CD14-positive monocyte (primary cell): ENCODE data around the gene ARMC9. TPM values are rescaled to one million over a fixed set of nuclear protein-coding genes. Genes with fewer than 3 reads are reported as not detected.

Experiments
- DNase-seq, 3 donors: peaks; one replicate each; pipeline ENCODE4 v3.0.0-alpha.2; 2011 to 2022
- H2AFZ ChIP-seq: 2 replicates; pipeline ENCODE4 v1.6.0; 2012; ENCODE audit warnings: mild to moderate bottlenecking, low read depth, low read length, inconsistent platforms; ENCODE audit not compliant: insufficient read depth, poor library complexity, severe bottlenecking
- H3K27ac ChIP-seq, 2 donors: 1 replicate in 1 of 2; 2 replicates in 1 of 2; pipeline ENCODE4 v1.5.1; 2012 to 2013; ENCODE audit warnings: low read length in 2 of 2, control low read depth in 1 of 2, inconsistent platforms in 1 of 2, low read depth in 1 of 2, mild to moderate bottlenecking in 1 of 2
- H3K27me3 ChIP-seq, 2 donors: one replicate each; pipeline versions ENCODE4 v1.6.0 to v1.6.1; 2011 to 2013; ENCODE audit warnings: low read length in 2 of 2; ENCODE audit not compliant: control insufficient read depth in 2 of 2, insufficient read depth in 2 of 2
- H3K36me3 ChIP-seq, 2 donors: replicated peaks in 1 of 2; 1 replicate in 1 of 2; 2 replicates in 1 of 2; pipeline versions ENCODE4 v1.5.1 to v1.6.1; 2012 to 2013; ENCODE audit warnings: low read length in 2 of 2, control low read depth in 1 of 2, inconsistent platforms in 1 of 2, mild to moderate bottlenecking in 1 of 2; ENCODE audit not compliant: insufficient read depth in 2 of 2, control insufficient read depth in 1 of 2
- H3K4me1 ChIP-seq, 2 donors: 1 replicate in 1 of 2; 2 replicates in 1 of 2; pipeline versions ENCODE4 v1.5.1 to v1.6.1; 2012 to 2013; ENCODE audit warnings: low read length in 2 of 2, control low read depth in 1 of 2, inconsistent platforms in 1 of 2, mild to moderate bottlenecking in 1 of 2, moderate library complexity in 1 of 2; ENCODE audit not compliant: insufficient read depth in 2 of 2, control insufficient read depth in 1 of 2
- H3K4me2 ChIP-seq: replicated peaks from 2 replicates; pipeline ENCODE3; 2012; ENCODE audit warnings: low read length, moderate library complexity, mild to moderate bottlenecking; ENCODE audit not compliant: poor library complexity, severe bottlenecking; ENCODE audit errors: extremely low read depth
- H3K4me3 ChIP-seq, 3 experiments: fragments of 200-600 bp in 1 of 3; sonication (generic) in 1 of 3; replicated peaks in 1 of 3; 1 replicate in 2 of 3; 2 replicates in 1 of 3; pipeline ENCODE4 v1.5.1; 2011 to 2013; ENCODE audit warnings: low read length in 3 of 3, mild to moderate bottlenecking in 3 of 3, control low read depth in 2 of 3, low read depth in 2 of 3, inconsistent platforms in 1 of 3, moderate library complexity in 1 of 3
- H3K79me2 ChIP-seq: 2 replicates; pipeline ENCODE4 v1.6.0; 2012; ENCODE audit warnings: mild to moderate bottlenecking, control low read depth, inconsistent platforms, low read length, moderate library complexity; ENCODE audit not compliant: insufficient read depth
- H3K9ac ChIP-seq: 2 replicates; pipeline ENCODE4 v1.6.0; 2017; ENCODE audit warnings: low read length, mild to moderate bottlenecking; ENCODE audit not compliant: insufficient read depth, poor library complexity, severe bottlenecking
- H3K9me3 ChIP-seq, 2 donors: replicated peaks in 1 of 2; 1 replicate in 1 of 2; 2 replicates in 1 of 2; pipeline versions ENCODE4 v1.5.1 to v1.6.1; 2012 to 2013; ENCODE audit warnings: low read length in 2 of 2, control low read depth in 1 of 2; ENCODE audit not compliant: control insufficient read depth in 1 of 2, insufficient read depth in 1 of 2
- H4K20me1 ChIP-seq: 2 replicates; pipeline ENCODE4 v1.6.0; 2012; ENCODE audit warnings: mild to moderate bottlenecking, low read length, control low read depth, moderate library complexity; ENCODE audit not compliant: insufficient read depth
- H3K27ac Mint-ChIP-seq, 7 donors: one replicate each; pipeline ENCODE4 v1.8.0; 2020; ENCODE audit warnings: mild to moderate bottlenecking in 7 of 7, mixed read lengths in 7 of 7, moderate library complexity in 6 of 7, inconsistent platforms in 2 of 7
- H3K27me3 Mint-ChIP-seq, 3 donors: one replicate each; pipeline ENCODE4 v1.8.0; 2021 to 2022; ENCODE audit warnings: low read depth in 3 of 3, mild to moderate bottlenecking in 3 of 3, mixed read lengths in 3 of 3, moderate library complexity in 3 of 3, inconsistent platforms in 1 of 3
- H3K36me3 Mint-ChIP-seq, 2 donors: one replicate each; pipeline ENCODE4 v1.8.0; 2020; ENCODE audit warnings: mixed read lengths in 2 of 2, inconsistent platforms in 1 of 2, mild to moderate bottlenecking in 1 of 2
- H3K4me1 Mint-ChIP-seq: one replicate; pipeline ENCODE4 v1.8.0; 2020; ENCODE audit warnings: mild to moderate bottlenecking, mixed read lengths
- H3K4me3 Mint-ChIP-seq, 2 donors: one replicate each; pipeline ENCODE4 v1.8.0; 2020; ENCODE audit warnings: mild to moderate bottlenecking in 2 of 2, mixed read lengths in 2 of 2, moderate library complexity in 1 of 2
- H3K9me3 Mint-ChIP-seq, 7 donors: one replicate each; pipeline ENCODE4 v1.8.0; 2020 to 2022; ENCODE audit warnings: mixed read lengths in 7 of 7, mild to moderate bottlenecking in 6 of 7, moderate library complexity in 6 of 7, inconsistent platforms in 2 of 7
- CTCF ChIP-seq: fragments of 200-600 bp; IDR thresholded peaks from one replicate; pipeline ENCODE4 v1.8.0; 2022; ENCODE audit warnings: antibody characterized with exemption, mild to moderate bottlenecking
- WGBS: methylation state at CpG from one replicate; pipeline ENCODE4 v1.1.5; 2013; ENCODE audit warnings: missing lambda C conversion rate; ENCODE audit not compliant: insufficient coverage; 5-methylcytosine and 5-hydroxymethylcytosine counted together
- intact Hi-C, 2 donors: fragments of 100-400 bp; cut with micrococcal nuclease; formaldehyde crosslinking; loops; one replicate each; pipeline versions ENCODE4 v1.15.0 to v1.15.1; 2023
- polyA minus RNA-seq: library from RNA; depleted of rRNA, polyadenylated mRNA; stranded (reverse); fragments of >200 nt; gene quantifications from 2 replicates; pipeline ENCODE4 v1.2.3, GENCODE V29; 2012
- polyA plus RNA-seq, 3 donors: library from polyadenylated mRNA; depleted of rRNA in 1 of 3; unstranded in 2 of 3; stranded (reverse) in 1 of 3; fragments of 300-500 nt in 2 of 3; fragments of >200 nt in 1 of 3; fragmentation: Illumina TruSeq in 2 of 3; gene quantifications; 1 replicate in 2 of 3; 2 replicates in 1 of 3; pipeline ENCODE4 v1.2.3, GENCODE V29; 2012 to 2021
- total RNA-seq, 12 experiments: library from RNA in 1 of 12; stranded (reverse) in 1 of 12; fragments of 120-200 nt in 1 of 12; gene quantifications; one replicate each; pipeline ENCODE4 v1.2.4 and lab custom pipeline; 2013 to 2026; ENCODE audit warnings: mixed read lengths in 6 of 12, inconsistent platforms in 1 of 12

The ARMC9 gene
- total RNA-seq (2013), result 0.21 TPM
- under 1 TPM in 2 of 3 donors, not detected in 1; 0.07 to 0.27 TPM for polyA plus RNA-seq
- not detected in 2 replicates for polyA minus RNA-seq
- total RNA-seq (lab: John Stamatoyannopoulos, UW), result 1.1 to 22.6 (median 5.5) reads per million in 11 experiments

GRCh38 chr2:231198291-231199173 lies at the start of gene ARMC9:
TSS of gene ARMC9 (plus strand) at chr2:231198631. CDS start at chr2:231206239, 7,608 bp downstream.
- peak within 1 kb of the TSS; percentile 91 for H3K4me2 ChIP-seq
- H3K36me3 ChIP-seq, result no peaks in the 10 kb centered on the region
- peak within 1 kb of the TSS; percentile 98 for H2AFZ ChIP-seq
- no peaks in the 10 kb centered on the region for H3K9me3 ChIP-seq
- no peaks in the 10 kb centered on the region for H4K20me1 ChIP-seq
- H3K9ac ChIP-seq, result peak within 1 kb of the TSS; percentile 49
- H3K4me3 ChIP-seq, result peak within 1 kb of the TSS; percentile 83 to 96 (median 89)
- peaks cover 12 to 15% of the 10 kb centered on the region in 2 donors for H3K4me1 ChIP-seq
- H3K79me2 ChIP-seq, result no peaks in the 10 kb centered on the region
- H3K4me1 Mint-ChIP-seq, result peaks cover 14% of the 10 kb centered on the region
- 1% methylated on average over 82 of the region's 83 CpGs for WGBS
- peaks cover 27 to 29% (median 28%) of the 10 kb centered on the region in 3 donors for H3K27me3 Mint-ChIP-seq
- no peaks in the 10 kb centered on the region for H3K36me3 Mint-ChIP-seq
- peak in 2 of 3 donors; percentile 33 to 47 for DNase-seq
- H3K27ac Mint-ChIP-seq, result no peak within 1 kb of the TSS
- intact Hi-C loops, result no loop called here
- H3K27ac ChIP-seq, result no peak within 1 kb of the TSS
- no peak for TF ChIP-seq CTCF
- peaks cover 2 to 8% of the 10 kb centered on the region in 2 donors for H3K27me3 ChIP-seq
- H3K9me3 Mint-ChIP-seq, result peaks cover 0 to 3% (median 0%) of the 10 kb centered on the region in 7 donors
- peak within 1 kb of the TSS; percentile 94 to 98 for H3K4me3 Mint-ChIP-seq

GRCh38 chr2:231152800-231153557 lies 45.5 kb upstream of the ARMC9 start:
- H3K27me3 ChIP-seq, result no peaks in the 10 kb centered on the region

More at GRCh38 chr2:231152800-231153557, 45.5 kb upstream of the ARMC9 start:
- H3K27ac ChIP-seq, result no peak overlapping the region
- no peak overlapping the region for H3K4me3 Mint-ChIP-seq
- H4K20me1 ChIP-seq, result no peaks in the 10 kb centered on the region
- peaks cover 57 to 84% of the 10 kb centered on the region in 2 donors for H3K36me3 ChIP-seq
- no peak overlapping the region for H3K9ac ChIP-seq
- H3K79me2 ChIP-seq, result no peaks in the 10 kb centered on the region
- H3K4me1 ChIP-seq, result no peaks in the 10 kb centered on the region
- H3K27me3 Mint-ChIP-seq, result peaks cover 0 to 1% (median 0%) of the 10 kb centered on the region in 3 donors
- H3K27ac Mint-ChIP-seq, result no peak overlapping the region
- no peak for TF ChIP-seq CTCF
- H2AFZ ChIP-seq, result no peak overlapping the region
- intact Hi-C loops, result no loop called here
- no peak for DNase-seq
- H3K4me2 ChIP-seq, result no peak overlapping the region
- 91% methylated on average over 4 of the region's 8 CpGs for WGBS
- H3K9me3 Mint-ChIP-seq, result no peaks in the 10 kb centered on the region
- peaks cover 54 to 77% of the 10 kb centered on the region in 2 donors for H3K36me3 Mint-ChIP-seq
- no peak overlapping the region for H3K4me3 ChIP-seq
- no peaks in the 10 kb centered on the region for H3K4me1 Mint-ChIP-seq
- no peaks in the 10 kb centered on the region for H3K9me3 ChIP-seq
